Activated CD8-positive, alpha-beta memory T cell treated with anti-CD3 and anti-CD28 coated beads, Interleukin-2, amount 50 U/mL, for 24 hours (primary cell): ENCODE data around the gene GSG1.
A peak's percentile ranks its signal among the peaks of the same experiment; 100 is the strongest.

Experiments used
- DNase-seq: peaks from one replicate; pipeline ENCODE4 v3.0.0-alpha.2; 2020; ENCODE audit errors: extremely low read depth

GSG1 gene

GRCh38 chr12:13120413-13120812 lies 16.9 kb upstream of the GSG1 start:
- DNase-seq = no peak

- DNase-seq = no peak
Observed at GRCh38 chr12:13119826-13120225, 16.4 kb upstream of the GSG1 start.

DNA sequence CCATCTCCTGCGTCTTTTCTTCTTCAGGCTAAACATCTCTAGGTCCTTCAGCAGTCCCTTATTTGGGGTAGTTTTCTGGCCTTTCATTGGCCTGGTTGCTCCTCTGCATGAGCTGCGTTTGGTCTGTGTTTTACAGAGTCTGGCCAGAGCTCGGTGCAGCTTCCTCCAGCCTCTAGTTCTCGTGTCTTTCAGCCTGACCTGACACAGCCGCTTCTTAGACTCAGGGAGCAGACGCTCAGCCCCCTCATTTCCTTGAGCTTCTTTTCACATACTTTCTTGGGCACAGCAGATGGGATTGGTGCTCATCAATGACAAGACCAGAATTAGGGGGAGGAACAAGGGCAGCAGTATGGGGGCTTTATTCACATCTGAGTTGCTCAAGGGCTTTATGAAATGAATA lies 13.6 kb upstream of the GSG1 start:
- DNase-seq = no peak

GRCh38 chr12:13116259-13116658 lies 12.8 kb upstream of the GSG1 start:
- no peak for DNase-seq

GRCh38 chr12:13114251-13115052 lies 11.0 kb upstream of the GSG1 start:
- no peak for DNase-seq

GRCh38 chr12:13112968-13113367 lies 9.5 kb upstream of the GSG1 start:
- no peak for DNase-seq

GRCh38 chr12:13106666-13107065 lies 3.2 kb upstream of the GSG1 start:
- DNase-seq = no peak

DNA sequence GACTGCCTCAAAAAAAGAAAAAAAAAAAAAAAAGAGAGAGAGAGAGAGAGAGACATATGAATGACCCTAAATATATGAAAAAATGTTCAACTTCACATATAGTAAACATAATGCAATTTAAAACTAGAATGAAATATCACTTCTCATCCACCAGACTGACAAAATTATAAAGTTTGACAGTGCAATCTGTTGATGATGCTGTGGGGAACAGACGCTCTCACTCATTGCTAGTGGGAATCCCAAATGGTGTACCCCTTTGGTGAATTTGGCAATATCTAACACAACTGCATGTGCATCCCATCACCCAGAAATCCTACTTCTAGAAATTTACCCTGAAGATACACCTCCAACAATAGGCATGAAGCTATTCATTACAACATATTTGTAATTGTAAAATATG lies 2.3 kb upstream of the GSG1 start:
- DNase-seq = no peak

DNA sequence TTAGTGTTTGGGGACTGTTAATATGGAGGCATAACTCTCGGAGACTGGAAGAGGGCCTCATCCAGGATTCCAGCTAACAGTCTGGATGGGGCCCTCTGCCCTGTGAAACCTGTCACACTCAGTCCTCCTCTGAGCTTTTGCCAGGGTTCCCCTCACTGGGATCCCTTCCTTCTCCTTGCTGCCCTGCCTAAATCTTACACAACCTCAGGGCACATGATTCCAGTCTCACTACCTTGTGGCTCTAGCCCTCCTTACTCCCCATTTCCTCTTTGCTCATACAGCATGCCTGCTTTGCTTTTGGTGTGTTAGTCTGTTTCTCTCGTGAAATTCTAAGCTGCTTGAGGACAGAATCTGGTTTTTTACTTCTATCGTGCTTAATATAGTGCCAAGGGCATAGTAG lies 942 bp upstream of the GSG1 start:
- DNase-seq = no peak

- no peak for DNase-seq
Observed at GRCh38 chr12:13102461-13103195, 839 bp downstream of the GSG1 start.

- DNase-seq = no peak
Observed at GRCh38 chr12:13101821-13102375, 1.6 kb downstream of the GSG1 start.

DNA sequence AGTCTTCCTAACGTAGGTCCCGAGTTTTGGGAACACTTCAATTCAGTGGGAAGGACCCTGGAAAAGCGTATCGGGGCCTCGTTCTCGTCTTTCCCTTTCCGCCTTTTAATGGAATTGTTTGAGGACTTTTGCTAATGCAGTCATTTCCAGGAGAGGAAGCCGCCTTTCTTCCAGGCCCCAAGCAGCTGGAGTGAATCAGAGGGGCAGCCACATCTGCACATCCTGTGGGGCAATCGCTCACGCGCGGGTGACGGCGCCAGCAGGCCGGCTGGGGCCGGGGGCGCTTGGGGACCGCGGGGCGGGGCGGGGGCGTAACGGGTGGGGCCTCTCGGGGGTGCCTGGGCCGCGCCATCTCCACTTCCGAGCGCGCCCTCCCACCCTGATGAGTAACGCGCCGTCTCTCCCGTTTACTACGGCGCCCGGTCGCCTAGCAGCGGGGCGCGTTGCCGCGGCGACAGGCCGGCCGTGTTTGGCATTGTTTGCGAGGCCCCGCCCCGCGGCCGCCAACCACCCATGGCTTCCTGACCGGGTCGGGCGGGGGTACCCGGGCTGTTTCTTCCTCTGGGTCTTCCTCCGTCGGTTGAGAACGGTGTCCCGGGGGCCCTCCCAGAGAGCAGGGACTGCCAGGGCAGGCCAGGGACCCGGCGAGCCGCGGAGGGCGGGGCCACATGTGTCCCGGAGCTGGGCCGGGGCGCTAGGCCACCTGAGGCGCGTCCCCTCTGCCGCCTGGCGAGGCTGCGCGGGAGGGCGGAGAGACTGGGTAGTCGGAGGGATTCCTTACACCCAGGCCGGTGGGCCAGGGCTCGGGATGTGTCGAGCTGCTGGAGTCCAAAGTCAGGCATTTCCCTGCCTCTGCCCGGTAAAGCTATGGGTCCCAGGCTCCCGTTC lies 2.3 kb downstream of the GSG1 start:
- peak; percentile 61 for DNase-seq

DNA sequence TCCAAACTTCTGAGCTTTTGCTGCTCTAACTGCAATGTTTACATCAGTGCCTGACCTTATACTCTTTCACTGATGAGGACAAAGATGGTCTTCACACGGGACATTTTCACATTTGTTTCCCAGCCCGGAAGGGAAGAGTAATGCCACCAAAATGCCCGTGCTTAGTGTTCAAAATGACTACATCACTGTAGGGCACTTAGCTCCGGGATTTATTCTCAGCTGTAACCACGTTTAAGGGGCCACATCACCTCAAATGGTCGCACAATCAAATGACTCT lies 2.9 kb downstream of the GSG1 start:
- no peak for DNase-seq

GRCh38 chr12:13099844-13100604 lies 3.4 kb downstream of the GSG1 start:
- no peak for DNase-seq

DNA sequence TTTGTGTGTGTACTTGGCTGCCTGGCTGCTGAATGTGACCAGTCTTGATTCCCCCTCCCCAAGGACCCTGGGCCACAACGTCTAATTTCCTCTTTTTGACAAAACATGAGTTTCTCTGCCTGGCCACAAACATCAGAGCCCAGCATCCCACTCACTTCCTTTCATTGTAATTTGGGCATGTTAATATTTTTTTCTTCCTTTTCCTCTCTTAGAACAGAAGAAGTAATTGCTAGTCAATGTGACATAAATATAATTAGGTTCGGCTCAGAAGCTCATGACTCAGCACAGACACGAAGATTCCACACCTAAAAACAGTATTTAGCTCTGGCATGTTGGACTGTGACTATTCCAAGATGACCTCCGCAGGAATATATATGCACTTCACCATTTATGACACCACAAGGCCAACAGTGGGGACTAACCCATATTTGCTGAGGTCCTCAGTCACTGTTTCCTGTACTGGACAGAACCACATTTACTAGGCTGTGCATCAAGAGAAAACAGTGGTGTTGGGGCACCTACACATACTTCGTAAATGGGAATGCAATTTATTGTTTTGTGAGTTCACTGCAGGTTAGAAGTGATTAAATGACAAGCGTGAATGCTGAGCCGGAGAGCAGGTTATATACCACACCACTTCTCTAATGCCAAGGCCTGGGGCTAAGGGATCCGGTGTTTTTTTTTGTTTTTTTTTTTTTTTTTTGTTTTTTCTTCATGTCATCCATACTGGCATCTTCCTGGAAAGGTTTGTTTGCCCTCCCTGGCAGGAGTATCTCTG lies 4.2 kb downstream of the GSG1 start:
- DNase-seq = no peak

- no peak for DNase-seq
Observed at GRCh38 chr12:13097491-13098011, 5.9 kb downstream of the GSG1 start.

- DNase-seq = no peak
Observed at GRCh38 chr12:13095266-13095995, 8.0 kb downstream of the GSG1 start.

GRCh38 chr12:13094367-13094766 lies 9.1 kb downstream of the GSG1 start:
- no peak for DNase-seq

GRCh38 chr12:13093848-13094220 lies 9.6 kb downstream of the GSG1 start:
- DNase-seq = no peak
